KMS-11 (cell line): ENCODE measurements around the gene ZZZ3.

Experiments
- H2AFZ ChIP-seq: fragments of 200-600 bp; sonication (generic); 2 replicates; pipeline ENCODE4 v1.6.1; 2016; ENCODE audit warnings: antibody characterized with exemption, mixed run types, low read depth
- H3K27ac ChIP-seq: fragments of 200-600 bp; sonication (generic); 2 replicates; pipeline ENCODE4 v1.6.1; 2016; ENCODE audit warnings: mild to moderate bottlenecking, mixed run types
- H3K27me3 ChIP-seq: fragments of 200-600 bp; sonication (generic); 2 replicates; pipeline ENCODE4 v1.6.1; 2017; ENCODE audit warnings: mild to moderate bottlenecking, low read depth, mixed run types, moderate library complexity; ENCODE audit not compliant: insufficient read depth
- H3K36me3 ChIP-seq: fragments of 200-600 bp; sonication (generic); 2 replicates; pipeline ENCODE4 v1.6.1; 2017; ENCODE audit warnings: mild to moderate bottlenecking, mixed run types; ENCODE audit not compliant: insufficient read depth
- H3K4me1 ChIP-seq: fragments of 200-600 bp; sonication (generic); 2 replicates; pipeline ENCODE4 v1.6.1; 2016; ENCODE audit warnings: mild to moderate bottlenecking, low read depth, mixed run types; ENCODE audit not compliant: poor library complexity, severe bottlenecking
- H3K4me2 ChIP-seq: fragments of 200-600 bp; sonication (generic); 2 replicates; pipeline ENCODE4 v1.7.0; 2016; ENCODE audit warnings: mild to moderate bottlenecking, mixed run types
- H3K4me3 ChIP-seq: fragments of 200-600 bp; sonication (generic); IDR thresholded peaks from 2 replicates; pipeline ENCODE4 v1.6.1; 2017; ENCODE audit warnings: low read depth, low read length, mixed read lengths; ENCODE audit not compliant: insufficient read depth
- H3K79me2 ChIP-seq: fragments of 200-600 bp; sonication (generic); 2 replicates; pipeline ENCODE4 v1.6.1; 2016; ENCODE audit warnings: low read depth, mixed run types; ENCODE audit not compliant: insufficient read depth
- H3K9ac ChIP-seq: fragments of 200-600 bp; sonication (generic); 2 replicates; pipeline ENCODE4 v1.6.1; 2016; ENCODE audit warnings: mild to moderate bottlenecking, mixed run types
- H4K20me1 ChIP-seq: fragments of 200-600 bp; sonication (generic); 2 replicates; pipeline ENCODE4 v1.6.1; 2016; ENCODE audit warnings: mild to moderate bottlenecking, mixed run types; ENCODE audit not compliant: insufficient read depth
- CTCF ChIP-seq: fragments of 200-600 bp; sonication (generic); conservative IDR thresholded peaks from 2 replicates; pipeline ENCODE4 v1.6.1; 2017; ENCODE audit warnings: low read depth, mild to moderate bottlenecking, antibody characterized with exemption, low read length, moderate library complexity, mixed read lengths

Gene ZZZ3

DNA sequence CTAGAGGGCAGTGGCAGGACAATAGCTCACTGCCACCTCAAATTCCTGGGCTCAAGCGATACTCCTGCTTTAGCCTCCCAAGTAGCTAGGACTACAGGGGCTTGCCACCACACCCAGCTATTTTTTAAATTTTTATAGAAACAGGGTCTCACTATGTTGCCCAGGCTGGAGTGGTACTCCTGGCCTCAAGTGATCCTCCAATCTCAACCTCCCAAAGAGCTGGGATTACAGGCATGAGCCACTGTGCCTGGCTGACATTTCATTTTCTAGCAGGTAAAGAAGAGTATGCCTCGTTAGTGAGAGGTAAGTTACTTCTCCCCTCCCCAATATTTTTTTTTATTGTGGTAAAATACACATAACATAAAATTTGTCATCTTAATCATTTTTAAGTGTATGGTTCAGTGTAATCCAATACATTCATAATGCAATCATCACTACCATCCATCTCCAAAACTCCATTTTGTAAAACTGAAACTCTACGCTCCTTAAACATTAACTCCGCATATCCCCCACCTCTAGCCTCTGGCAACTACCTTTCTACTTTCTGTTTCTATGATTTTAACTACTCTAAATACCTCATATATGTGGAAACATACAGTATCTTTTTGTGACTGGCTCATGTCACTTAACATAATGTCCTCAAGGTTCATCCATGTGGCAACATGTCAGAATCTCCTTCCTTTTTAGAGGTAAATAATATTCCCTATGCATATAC lies 22.4 kb downstream of the ZZZ3 start:
- Histone ChIP-seq H3K4me2 (no peak overlapping the region), H3K27ac (no peak overlapping the region), H3K36me3 (no peaks in the 10 kb centered on the region), H3K4me3 (no peak overlapping the region), H3K27me3 (no peaks in the 10 kb centered on the region), H3K4me1 (peaks cover 16% of the 10 kb centered on the region), H3K9ac (no peak overlapping the region), H3K79me2 (peaks cover 93% of the 10 kb centered on the region), H4K20me1 (no peaks in the 10 kb centered on the region), H2AFZ (no peak overlapping the region)
- no peak for TF ChIP-seq CTCF

- Histone ChIP-seq H3K4me3 (no peak overlapping the region), H2AFZ (no peak overlapping the region), H3K27ac (no peak overlapping the region), H4K20me1 (no peaks in the 10 kb centered on the region), H3K27me3 (no peaks in the 10 kb centered on the region), H3K4me2 (no peak overlapping the region), H3K79me2 (peaks cover 88% of the 10 kb centered on the region), H3K9ac (no peak overlapping the region), H3K4me1 (peaks cover 18% of the 10 kb centered on the region), H3K36me3 (no peaks in the 10 kb centered on the region)
- no peak for TF ChIP-seq CTCF
Observed at GRCh38 chr1:77658271-77658670, 24.2 kb downstream of the ZZZ3 start.

- no peak overlapping the region for H3K27ac ChIP-seq
- peaks cover 85% of the 10 kb centered on the region for H3K79me2 ChIP-seq
- no peak overlapping the region for H3K4me2 ChIP-seq
- peaks cover 46% of the 10 kb centered on the region for H3K4me1 ChIP-seq
- H3K36me3 ChIP-seq, result no peaks in the 10 kb centered on the region
- H3K9ac ChIP-seq, result no peak overlapping the region
- H4K20me1 ChIP-seq, result no peaks in the 10 kb centered on the region
- no peak overlapping the region for H2AFZ ChIP-seq
- no peak for TF ChIP-seq CTCF
- H3K27me3 ChIP-seq, result no peaks in the 10 kb centered on the region
- no peak overlapping the region for H3K4me3 ChIP-seq
Observed at GRCh38 chr1:77655431-77655974, 27.0 kb downstream of the ZZZ3 start.

DNA sequence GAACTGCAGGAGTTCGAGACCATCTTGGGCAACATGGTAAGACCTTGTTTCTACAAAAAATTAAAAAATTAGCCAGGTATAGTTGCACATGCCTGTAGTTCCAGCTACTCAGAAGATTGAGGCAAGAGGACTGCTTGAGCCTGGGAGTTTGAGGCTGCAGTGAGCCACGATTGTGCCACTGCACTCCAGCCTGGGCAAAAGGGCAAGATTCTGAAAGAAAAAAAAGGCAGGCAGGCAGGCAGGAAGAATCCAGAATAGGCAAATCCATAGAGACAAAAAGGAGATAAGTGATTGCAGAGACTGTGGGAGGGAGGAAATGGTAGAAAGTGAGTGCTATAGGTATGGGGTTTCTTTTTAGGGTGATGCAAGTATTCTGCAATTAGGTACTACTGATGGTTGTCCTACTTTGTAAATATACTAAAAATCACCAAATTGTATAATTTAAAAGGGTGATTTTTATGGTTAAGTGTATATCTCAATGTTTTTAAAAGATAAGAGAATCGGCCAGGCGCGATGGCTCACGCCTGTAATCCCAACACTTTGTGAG lies 29.4 kb downstream of the ZZZ3 start:
- H4K20me1 ChIP-seq, result no peaks in the 10 kb centered on the region
- no peaks in the 10 kb centered on the region for H3K27me3 ChIP-seq
- peaks cover 47% of the 10 kb centered on the region for H3K4me1 ChIP-seq
- TF ChIP-seq CTCF, result no peak
- no peak overlapping the region for H3K4me2 ChIP-seq
- no peak overlapping the region for H3K4me3 ChIP-seq
- H3K9ac ChIP-seq, result no peak overlapping the region
- no peak overlapping the region for H2AFZ ChIP-seq
- peak overlapping the region; percentile 61; the same call in 1 of the 2 replicates for H3K27ac ChIP-seq
- H3K79me2 ChIP-seq, result peaks cover 89% of the 10 kb centered on the region
- H3K36me3 ChIP-seq, result no peaks in the 10 kb centered on the region
